GM12878 (cell line): ENCODE results near the gene PPAN. TPM values are rescaled to one million over a fixed set of nuclear protein-coding genes. Genes with fewer than 3 reads are reported as not detected.

Experiments used
- ATAC-seq: fragments of 200-7000 bp; cut with Tn5 transposase; 3 replicates; pipeline ENCODE4 v1.9.1; 2020; ENCODE audit warnings: mild to moderate bottlenecking, moderate library complexity
- BruUV-seq: library from RNA; stranded (reverse); fragments of 400-500 nt; replicated peaks from 2 replicates; lab custom pipeline; 2021; lab: Mats Ljungman, UMichigan
- CTCF ChIA-PET: fragments of 300-600 bp; sonication (Branson Sonifier 250); formaldehyde crosslinking; extraction: SDS; loops from one replicate; lab custom pipeline; 2021; ENCODE audit warnings: inconsistent platforms; lab: Yijun Ruan, JAX
- POLR2A ChIA-PET: fragments of 350-600 bp; formaldehyde crosslinking; extraction: SDS; loops from one replicate; lab custom pipeline; 2021; ENCODE audit warnings: inconsistent platforms; lab: Charles Lee
- RAD21 ChIA-PET: fragments of 300-600 bp; sonication (Branson Sonifier 250); formaldehyde crosslinking; loops from one replicate; lab custom pipeline; 2023; ENCODE audit warnings: antibody characterized with exemption; ENCODE audit not compliant: unreplicated experiment; lab: Charles Lee
- SMC1A ChIA-PET: fragments of 300-600 bp; sonication (Branson Sonifier 250); formaldehyde crosslinking; loops from one replicate; lab custom pipeline; 2023; ENCODE audit not compliant: unreplicated experiment, uncharacterized antibody; lab: Charles Lee
- DNase-seq: peaks from one replicate; pipeline ENCODE4 v3.0.0-alpha.2; 2011; ENCODE audit warnings: low read depth, low spot score
- FAIRE-seq: peaks from 3 replicates; lab custom pipeline; 2011; peaks lifted over from hg19 to GRCh38; lab: Jason Lieb, UNC
- H2AFZ ChIP-seq: 2 replicates; pipeline ENCODE4 v1.6.0; 2011; ENCODE audit warnings: low read depth, low read length, control low read depth; ENCODE audit not compliant: control insufficient read depth
- H3K27ac ChIP-seq: 2 replicates; pipeline ENCODE4 v1.5.1; 2011; ENCODE audit warnings: control low read depth; ENCODE audit not compliant: control insufficient read depth, insufficient read depth
- H3K27me3 ChIP-seq, 2 experiments: replicated peaks in 1 of 2; 2 replicates each; pipeline versions ENCODE4 v1.6.0 to v1.6.1; 2011; ENCODE audit warnings: low read length in 1 of 2; ENCODE audit not compliant: control insufficient read depth in 2 of 2, insufficient read depth in 2 of 2
- H3K36me3 ChIP-seq, 2 experiments: 2 replicates each; pipeline ENCODE4 v1.5.1; 2011; ENCODE audit warnings: low read length in 1 of 2; ENCODE audit not compliant: control insufficient read depth in 2 of 2, insufficient read depth in 2 of 2
- H3K4me1 ChIP-seq: 2 replicates; pipeline ENCODE4 v1.6.1; 2011; ENCODE audit warnings: mild to moderate bottlenecking, low read length, moderate library complexity, mixed read lengths; ENCODE audit not compliant: control insufficient read depth, insufficient read depth
- H3K4me2 ChIP-seq: 2 replicates; pipeline ENCODE4 v1.6.0; 2011; ENCODE audit warnings: control low read depth; ENCODE audit not compliant: control insufficient read depth, insufficient read depth
- H3K4me3 ChIP-seq: fragments of 200-600 bp; sonication (generic); 2 replicates; pipeline ENCODE4 v1.5.1; 2016
- H3K79me2 ChIP-seq: 2 replicates; pipeline ENCODE4 v1.6.0; 2011; ENCODE audit warnings: low read length; ENCODE audit not compliant: control insufficient read depth, insufficient read depth
- H3K9ac ChIP-seq: 2 replicates; pipeline ENCODE4 v1.8.0; 2011; ENCODE audit warnings: low read length, control low read depth, mixed read lengths; ENCODE audit not compliant: control insufficient read depth, insufficient read depth
- H3K9me3 ChIP-seq: replicated peaks from 3 replicates; pipeline ENCODE4 v1.5.1; 2011; ENCODE audit warnings: mild to moderate bottlenecking, low read length; ENCODE audit not compliant: control insufficient read depth, insufficient read depth
- H4K20me1 ChIP-seq: 2 replicates; pipeline ENCODE4 v1.6.0; 2011; ENCODE audit not compliant: control insufficient read depth, insufficient read depth
- CEBPZ ChIP-seq: fragments of 150-350 bp; IDR thresholded peaks from 2 replicates; pipeline ENCODE4 v1.6.1; 2016; ENCODE audit warnings: low read depth, low read length
- E2F4 ChIP-seq: IDR thresholded peaks from 2 replicates; pipeline ENCODE4 v1.6.1; 2012; ENCODE audit warnings: low read depth, low read length, improper control_type of control experiment
- FOXK2 ChIP-seq: fragments of 450-650 bp; IDR thresholded peaks from 2 replicates; pipeline ENCODE4 v1.6.1; 2017; ENCODE audit warnings: mild to moderate bottlenecking, moderate library complexity
- RAD51 ChIP-seq: fragments of 450-650 bp; IDR thresholded peaks from 2 replicates; pipeline ENCODE4 v1.6.1; 2016; ENCODE audit warnings: moderate library complexity, mild to moderate bottlenecking, inconsistent platforms
- RELB ChIP-seq: fragments of 450-650 bp; IDR thresholded peaks from 2 replicates; pipeline ENCODE4 v1.6.1; 2017; ENCODE audit warnings: low read depth, mild to moderate bottlenecking, moderate library complexity
- SIN3A ChIP-seq: IDR thresholded peaks from 2 replicates; pipeline ENCODE4 v1.6.1; 2012; ENCODE audit warnings: low read depth, low read length, improper control_type of control experiment
- SMARCA5 ChIP-seq: fragments of 450-650 bp; IDR thresholded peaks from 2 replicates; pipeline ENCODE4 v1.6.1; 2017; ENCODE audit warnings: mild to moderate bottlenecking
- TAF1 ChIP-seq: IDR thresholded peaks from 2 replicates; pipeline ENCODE4 v1.6.1; 2011; ENCODE audit warnings: mild to moderate bottlenecking, low read depth, low read length, borderline replicate concordance
- ZBED1 ChIP-seq: IDR thresholded peaks from 2 replicates; pipeline ENCODE4 v1.6.1; 2016; ENCODE audit warnings: borderline replicate concordance
- ZBTB40 ChIP-seq: fragments of 450-650 bp; IDR thresholded peaks from 2 replicates; pipeline ENCODE4 v1.6.1; 2016; ENCODE audit warnings: mild to moderate bottlenecking, moderate library complexity, borderline replicate concordance
- WGBS: methylation state at CpG from one replicate; pipeline ENCODE4 v1.1.6; 2016; ENCODE audit warnings: low lambda C conversion rate; ENCODE audit not compliant: insufficient replicate concordance, insufficient coverage; ENCODE audit errors: missing lambda C conversion rate; 5-methylcytosine and 5-hydroxymethylcytosine counted together
- in situ Hi-C: fragments of 300-500 bp; cut with MboI; formaldehyde crosslinking; loops from 9 replicates; pipeline ENCODE4 v1.14.3; 2018; ENCODE audit warnings: mixed read lengths
- intact Hi-C: fragments of 100-400 bp; cut with micrococcal nuclease; formaldehyde crosslinking; loops from one replicate; pipeline ENCODE4 v1.14.2; 2022; ENCODE audit not compliant: unreplicated experiment
- polyA plus RNA-seq, 11 experiments: library from polyadenylated mRNA; depleted of rRNA in 4 of 11; unstranded in 6 of 11; stranded (reverse) in 5 of 11; fragments of >200 nt; fragmentation: Nextera tagmentation in 4 of 11; fragmentation: Illumina TruSeq in 1 of 11; extraction: Ambion mirVana in 4 of 11; extraction: Trizol in 1 of 11; gene quantifications; 1 replicate in 1 of 11; 2 replicates in 10 of 11; pipeline versions ENCODE4 v1.2.1 to v1.2.3, GENCODE V29; 2011 to 2016; ENCODE audit warnings: inconsistent platforms in 2 of 11, missing spikeins in 2 of 11, low read depth in 1 of 11
- total RNA-seq, 4 experiments: library from RNA; depleted of rRNA in 3 of 4; stranded (reverse); fragments of >200 nt in 3 of 4; fragmentation: Illumina TruSeq in 1 of 4; extraction: Trizol in 1 of 4; gene quantifications; 2 replicates each; pipeline versions ENCODE4 v1.2.1 to v1.2.3, GENCODE V29; 2013 to 2021

The PPAN gene
- total and polyA plus RNA-seq, 10 of the 15 experiments (the other 5 are each of a cell fraction or from before 2014, with no cell fraction given) = 2.1 to 171 (median 108) TPM

- no peak overlapping the region for H3K4me3 ChIP-seq
- no peaks in the 10 kb centered on the region for H3K9me3 ChIP-seq
- SMC1A ChIA-PET = no interaction called here
- POLR2A ChIA-PET = interaction anchor here (0.6 kb wide), 1 partner anchor 409 kb away, joined by 4 read pairs; no protein-coding TSS in a partner anchor
- intact Hi-C loops (no loop called here), in situ Hi-C loops (no loop called here)
- no peak overlapping the region for H2AFZ ChIP-seq
- no peaks in the 10 kb centered on the region for H4K20me1 ChIP-seq
- CTCF ChIA-PET = no interaction called here
- no peak overlapping the region for H3K9ac ChIP-seq
- H3K36me3 ChIP-seq = peaks cover 54 to 64% of the 10 kb centered on the region in 2 experiments
- FAIRE-seq = no peak
- no peak for DNase-seq
- H3K27ac ChIP-seq = no peak overlapping the region
- TF ChIP-seq CEBPZ (no peak), ZBED1 (no peak), RELB (no peak), TAF1 (no peak), RAD51 (no peak), SIN3A (no peak), ZBTB40 (no peak), SMARCA5 (no peak), FOXK2 (no peak), E2F4 (no peak)
- TF ChIP-seq, all 136 proteins: peak for 0
- RAD21 ChIA-PET = no interaction called here
- Histone ChIP-seq H3K27me3 (no peaks in the 10 kb centered on the region), H3K4me1 (no peaks in the 10 kb centered on the region), H3K79me2 (no peaks in the 10 kb centered on the region), H3K4me2 (no peak overlapping the region)
- ATAC-seq = no peak
- BruUV-seq = no TSS peak
- 93% methylated on average over 10 of the region's 10 CpGs for WGBS
These were observed 38.2 kb downstream of the PPAN start for GRCh38 chr19:10144361-10144760.
